SK-N-MC (cell line): Measurements from ENCODE around the gene ERBIN.

Experiments used
- DNase-seq: peaks from one replicate; pipeline ENCODE4 v3.0.0-alpha.2; 2011; ENCODE audit warnings: low read depth, low spot score
- H3K27ac ChIP-seq: fragments of 200-600 bp; sonication (generic); 2 replicates; pipeline ENCODE4 v1.5.1; 2016; ENCODE audit warnings: mixed run types
- H3K36me3 ChIP-seq: fragments of 200-600 bp; sonication (generic); 2 replicates; pipeline ENCODE4 v1.6.1; 2017; ENCODE audit warnings: antibody characterized with exemption, low read length, mixed read lengths; ENCODE audit not compliant: insufficient read depth
- H3K4me3 ChIP-seq: fragments of 200-600 bp; sonication (generic); 2 replicates; pipeline ENCODE4 v1.5.1; 2016
- H3K9ac ChIP-seq: fragments of 200-600 bp; sonication (generic); 2 replicates; pipeline ENCODE4 v1.8.0; 2017; ENCODE audit warnings: mixed run types, mixed read lengths; ENCODE audit not compliant: insufficient read length
- H3K9me3 ChIP-seq: fragments of 200-600 bp; sonication (generic); 2 replicates; pipeline ENCODE4 v1.6.1; 2017; ENCODE audit warnings: low read depth, mild to moderate bottlenecking, antibody characterized with exemption, low read length, moderate library complexity, mixed read lengths
- EZH2 ChIP-seq: fragments of 200-600 bp; sonication (generic); IDR thresholded peaks from one replicate; pipeline ENCODE4 v1.6.1; 2017; ENCODE audit warnings: antibody characterized with exemption
- FOXP2 ChIP-seq: optimal IDR thresholded peaks from 2 replicates; pipeline ENCODE3; 2011; ENCODE audit warnings: mild to moderate bottlenecking, moderate library complexity; ENCODE audit not compliant: insufficient read depth; ENCODE audit errors: extremely low read length, control extremely low read depth
- POLR2AphosphoS5 ChIP-seq: IDR thresholded peaks from 2 replicates; pipeline ENCODE4 v1.6.1; 2012; ENCODE audit warnings: mild to moderate bottlenecking, low read depth, low read length, borderline replicate concordance

Gene ERBIN

GRCh38 chr5:65893749-65894430 lies 32.5 kb upstream of the ERBIN start:
- Histone ChIP-seq H3K27ac (no peak overlapping the region), H3K4me3 (no peak overlapping the region), H3K9ac (no peak overlapping the region), H3K9me3 (no peaks in the 10 kb centered on the region), H3K36me3 (no peaks in the 10 kb centered on the region)
- TF ChIP-seq FOXP2 (no peak), POLR2AphosphoS5 (no peak), EZH2 (no peak)
- DNase-seq: no peak

DNA sequence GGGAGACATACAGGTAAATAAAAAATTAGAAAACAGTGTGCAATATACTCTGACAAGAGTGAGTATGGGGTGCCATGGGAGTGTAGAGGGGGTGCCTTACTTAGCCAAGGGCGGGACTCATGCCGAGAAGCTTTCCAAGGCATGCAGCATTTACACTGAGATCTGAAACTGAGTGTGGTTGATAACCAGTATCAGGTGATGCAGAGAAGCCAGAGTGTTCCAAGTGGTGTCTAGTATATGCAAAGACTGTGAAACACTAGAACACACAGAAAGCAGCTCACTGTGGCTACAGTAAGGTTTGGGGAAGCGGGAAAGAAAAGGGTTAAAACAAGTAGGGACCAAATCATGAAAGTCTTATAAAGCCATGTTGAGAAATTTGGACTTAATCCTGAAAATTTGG lies 30.5 kb upstream of the ERBIN start:
- no peak for DNase-seq
- Histone ChIP-seq H3K4me3 (no peak overlapping the region), H3K27ac (no peak overlapping the region), H3K9ac (no peak overlapping the region), H3K9me3 (no peaks in the 10 kb centered on the region), H3K36me3 (no peaks in the 10 kb centered on the region)
- TF ChIP-seq EZH2: no peak
- TF ChIP-seq FOXP2: no peak
- no peak for TF ChIP-seq POLR2AphosphoS5

GRCh38 chr5:65900746-65901145 lies 25.6 kb upstream of the ERBIN start:
- H3K9me3 ChIP-seq: no peaks in the 10 kb centered on the region
- TF ChIP-seq POLR2AphosphoS5 (no peak), EZH2 (no peak)
- no peak overlapping the region for H3K9ac ChIP-seq
- H3K27ac ChIP-seq: no peak overlapping the region
- H3K4me3 ChIP-seq: no peak overlapping the region
- H3K36me3 ChIP-seq: no peaks in the 10 kb centered on the region
- DNase-seq: no peak

DNA sequence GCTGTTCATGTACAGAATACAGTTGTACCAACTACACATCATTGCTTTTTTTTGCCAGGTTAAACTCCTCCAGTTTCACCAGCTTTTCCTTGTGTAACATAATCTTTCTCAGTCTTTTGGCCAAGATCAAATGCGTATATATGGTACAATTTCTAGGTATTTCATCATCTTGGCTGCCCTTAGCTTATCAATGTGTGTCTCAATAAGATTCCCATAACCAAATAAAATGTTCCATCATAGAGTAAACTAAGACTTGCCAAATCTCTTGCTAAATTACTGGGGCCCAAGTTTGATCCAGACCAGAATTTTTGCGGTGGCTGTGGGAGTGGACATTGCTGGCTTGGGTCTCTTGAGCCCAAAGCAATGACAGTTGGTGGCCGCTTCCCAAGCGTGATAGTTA lies 24.3 kb upstream of the ERBIN start:
- H3K9ac ChIP-seq: no peak overlapping the region
- no peaks in the 10 kb centered on the region for H3K36me3 ChIP-seq
- H3K27ac ChIP-seq: no peak overlapping the region
- no peak for TF ChIP-seq POLR2AphosphoS5
- no peak for TF ChIP-seq EZH2
- no peak for TF ChIP-seq FOXP2
- H3K9me3 ChIP-seq: no peaks in the 10 kb centered on the region
- no peak overlapping the region for H3K4me3 ChIP-seq
- DNase-seq: no peak

DNA sequence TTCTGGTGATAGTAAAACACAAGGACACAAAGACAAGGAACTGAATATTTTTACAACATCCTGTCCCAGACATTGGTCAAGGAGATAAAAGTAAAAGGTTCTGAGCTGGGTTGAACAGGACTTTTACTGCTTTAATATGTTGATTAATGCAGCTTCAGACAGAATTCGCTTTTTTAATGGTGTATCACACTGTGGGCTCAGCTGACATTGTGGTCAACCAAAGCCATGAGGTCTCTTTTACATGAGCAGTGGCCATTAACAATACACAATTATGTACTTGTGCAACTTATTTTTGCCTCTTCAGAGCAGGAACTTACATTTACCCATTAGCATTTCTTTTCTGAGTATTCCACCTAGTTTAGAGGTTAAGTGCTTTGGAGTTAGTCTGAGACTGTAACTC lies 22.8 kb upstream of the ERBIN start:
- Histone ChIP-seq H3K27ac (no peak overlapping the region), H3K9ac (no peak overlapping the region), H3K4me3 (no peak overlapping the region), H3K36me3 (no peaks in the 10 kb centered on the region), H3K9me3 (no peaks in the 10 kb centered on the region)
- TF ChIP-seq FOXP2 (no peak), POLR2AphosphoS5 (no peak), EZH2 (no peak)
- no peak for DNase-seq

DNA sequence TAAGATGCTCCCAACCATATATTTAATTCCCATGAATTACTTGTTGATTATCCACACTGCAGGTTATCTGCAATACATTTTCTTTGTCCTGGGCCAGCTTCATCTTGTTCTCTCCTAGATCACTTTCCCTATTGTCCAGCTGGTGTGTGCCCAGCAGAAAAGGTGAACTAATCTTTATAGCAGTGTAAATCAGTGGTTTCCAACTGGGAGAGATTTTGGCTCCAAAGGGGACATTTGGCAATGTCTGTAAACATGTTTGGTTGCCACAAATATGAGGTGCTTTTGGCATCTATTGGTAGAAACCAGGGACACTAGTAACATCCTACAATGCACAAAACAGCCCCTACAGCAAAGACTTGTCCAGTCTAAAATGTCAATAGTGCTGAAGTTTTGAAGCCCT lies 20.1 kb upstream of the ERBIN start:
- no peak overlapping the region for H3K4me3 ChIP-seq
- TF ChIP-seq POLR2AphosphoS5 (no peak), EZH2 (no peak), FOXP2 (no peak)
- no peak overlapping the region for H3K27ac ChIP-seq
- H3K36me3 ChIP-seq: no peaks in the 10 kb centered on the region
- DNase-seq: no peak
- no peak overlapping the region for H3K9ac ChIP-seq
- no peaks in the 10 kb centered on the region for H3K9me3 ChIP-seq

GRCh38 chr5:65907135-65907534 lies 19.2 kb upstream of the ERBIN start:
- DNase-seq: no peak
- Histone ChIP-seq H3K9ac (no peak overlapping the region), H3K9me3 (no peaks in the 10 kb centered on the region), H3K27ac (no peak overlapping the region), H3K36me3 (no peaks in the 10 kb centered on the region), H3K4me3 (no peak overlapping the region)
- TF ChIP-seq POLR2AphosphoS5 (no peak), FOXP2 (no peak), EZH2 (no peak)

DNA sequence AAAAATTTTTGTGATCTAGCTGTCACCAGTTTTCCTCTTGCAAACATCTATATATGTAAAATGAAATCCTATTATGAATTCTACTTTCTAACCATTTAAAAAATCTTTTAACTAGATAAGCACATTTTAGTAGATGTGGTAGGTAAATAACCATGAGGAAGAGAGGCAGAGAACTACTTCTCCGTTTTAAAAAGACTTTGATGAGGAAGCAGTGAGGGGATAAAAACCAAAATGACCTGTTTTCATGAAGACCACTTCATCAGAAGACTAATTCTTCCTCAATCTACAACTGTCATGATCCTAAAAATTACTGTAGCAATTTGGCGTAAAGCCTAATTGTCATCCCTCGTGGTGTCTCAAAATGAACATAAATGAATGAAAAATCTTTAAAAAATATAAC lies 15.7 kb upstream of the ERBIN start:
- TF ChIP-seq EZH2 (no peak), FOXP2 (no peak), POLR2AphosphoS5 (no peak)

GRCh38 chr5:65912311-65912710 lies 14.1 kb upstream of the ERBIN start:
- TF ChIP-seq POLR2AphosphoS5: no peak
- TF ChIP-seq EZH2: no peak
- no peak for TF ChIP-seq FOXP2
- Histone ChIP-seq H3K27ac (no peak overlapping the region), H3K36me3 (no peaks in the 10 kb centered on the region), H3K4me3 (no peak overlapping the region), H3K9ac (no peak overlapping the region), H3K9me3 (no peaks in the 10 kb centered on the region)
- DNase-seq: no peak

More for the DNA sequence above, 15.7 kb upstream of the ERBIN start:
- no peak for DNase-seq
- H3K9me3 ChIP-seq: no peaks in the 10 kb centered on the region
- no peaks in the 10 kb centered on the region for H3K36me3 ChIP-seq
- no peak overlapping the region for H3K4me3 ChIP-seq
- no peak overlapping the region for H3K27ac ChIP-seq
- H3K9ac ChIP-seq: no peak overlapping the region
